ENCODE results near the gene CNGB1. TPM values are rescaled to one million over a fixed set of nuclear protein-coding genes. Genes with fewer than 3 reads are reported as not detected.
A peak's percentile ranks its signal among the peaks of the same experiment; 100 is the strongest.

The CNGB1 gene
- total and polyA plus RNA-seq, 2 of the 13 experiments (the other 11 are each of a cell fraction or from before 2014, with no cell fraction given), result 0.02 to 0.15 TPM

- TF ChIP-seq MTERF4 (CRISPR knock-in tag; IDR thresholded peaks at IDR 0.05), result no peak
- no peak for TF ChIP-seq ZNF761 (CRISPR knock-in tag; conservative IDR thresholded peaks at IDR 0.05)
- TF ChIP-seq STAT5B (CRISPR knock-in tag; IDR thresholded peaks at IDR 0.05), result no peak
- TF ChIP-seq FOXM1 (CRISPR knock-in tag; IDR thresholded peaks at IDR 0.05), result no peak
- TF ChIP-seq NFE2 (CRISPR knock-in tag; IDR thresholded peaks at IDR 0.05), result no peak
- no peak for TF ChIP-seq TCF12 (IDR thresholded peaks at IDR 0.05)
- no peak for TF ChIP-seq TCF12 (CRISPR knock-in tag; IDR thresholded peaks at IDR 0.05)
- no peak for TF ChIP-seq REPIN1 (CRISPR knock-in tag; IDR thresholded peaks at IDR 0.05; ENCODE audit: borderline replicate concordance, low read depth)
- TF ChIP-seq NR2F6 (IDR thresholded peaks at IDR 0.05), result no peak
- no peak for TF ChIP-seq NR2F6 (CRISPR knock-in tag; IDR thresholded peaks at IDR 0.05)
- no peak for TF ChIP-seq KLF12 (CRISPR knock-in tag; IDR thresholded peaks at IDR 0.05; ENCODE audit: borderline replicate concordance)
- TF ChIP-seq HMGXB3 (CRISPR knock-in tag; IDR thresholded peaks at IDR 0.05; ENCODE audit: borderline replicate concordance), result no peak
- no peak for TF ChIP-seq ADNP (CRISPR knock-in tag; IDR thresholded peaks at IDR 0.05)
- no peak for TF ChIP-seq TERF1 (CRISPR knock-in tag; IDR thresholded peaks at IDR 0.05)
- TF ChIP-seq GTF3A (CRISPR knock-in tag; conservative IDR thresholded peaks at IDR 0.05), result 0 out of 2 replicates have a peak, but pooled peaks have one; percentile 16
- no peak for TF ChIP-seq ZNF614 (CRISPR knock-in tag; IDR thresholded peaks at IDR 0.05; ENCODE audit: borderline replicate concordance)
- TF ChIP-seq POLR2G (IDR thresholded peaks at IDR 0.05; ENCODE audit: low read depth, low read length), result no peak
- TF ChIP-seq ZNF512 (CRISPR knock-in tag; IDR thresholded peaks at IDR 0.05), result no peak
- no peak for TF ChIP-seq GATA4 (IDR thresholded peaks at IDR 0.05; ENCODE audit: borderline replicate concordance, low read depth)
- TF ChIP-seq MXD4 (CRISPR knock-in tag; IDR thresholded peaks at IDR 0.05), result no peak
- no peak for TF ChIP-seq DR1 (CRISPR knock-in tag; IDR thresholded peaks at IDR 0.05)
- no peak for TF ChIP-seq ZNF772 (CRISPR knock-in tag; IDR thresholded peaks at IDR 0.05)
- peak; percentile 91 for TF ChIP-seq ZNF274 (CRISPR knock-in tag; IDR thresholded peaks at IDR 0.05)
- no peak for TF ChIP-seq SP140L (CRISPR knock-in tag; IDR thresholded peaks at IDR 0.05; ENCODE audit: borderline replicate concordance)
Observed at GRCh38 chr16:57900796-57901479, 70.0 kb downstream of the CNGB1 start (continued).

Measured in HepG2 (cell line).